ENCODE results near the gene VPS13D.

- TF ChIP-seq POLR2A (IDR thresholded peaks at IDR 0.05) = no peak
- no peak for TF ChIP-seq CTCF (IDR thresholded peaks at IDR 0.05)
Measured at GRCh38 chr1:12335815-12336214, 106.0 kb downstream of the VPS13D start.

Measured in right lobe of liver (tissue), 4 donors.